ENCODE data around the gene CCR6. TPM values are rescaled to one million over a fixed set of nuclear protein-coding genes. Genes with fewer than 3 reads are reported as not detected.
"Not testable (repeated sequence)": the region's sequence is repeated elsewhere in the genome, so short reads cannot be mapped to it uniquely, and the experiment has no call there.

CCR6 gene
- total RNA-seq, 2 experiments from 2014 or later = 0.10 to 0.35 TPM

- H3K4me2 ChIP-seq (ENCODE audit: low read length); intact Hi-C loops (cut with micrococcal nuclease; ENCODE audit: unreplicated experiment); H3K36me3 ChIP-seq (ENCODE audit: insufficient read depth, low read length); H2AFZ ChIP-seq (ENCODE audit: low read length); H3K9me3 ChIP-seq (ENCODE audit: low read length); H3K27ac ChIP-seq (ENCODE audit: low read depth, low read length, poor library complexity, severe bottlenecking); H3K9me2 ChIP-seq (ENCODE audit: insufficient read depth, low read length); DNase-seq (ENCODE audit: low spot score); CTCF ChIA-PET (ENCODE audit: unreplicated experiment); POLR2A ChIA-PET; H3K79me2 ChIP-seq (ENCODE audit: insufficient read depth, low read depth, low read length); H3K4me3 ChIP-seq (ENCODE audit: low read depth, low read length, poor library complexity, severe bottlenecking); BruUV-seq (replicated peaks); H3K4me1 ChIP-seq (ENCODE audit: insufficient read depth, low read length, poor library complexity, severe bottlenecking); H4K20me1 ChIP-seq (ENCODE audit: insufficient read depth, low read length): not testable (repeated sequence)
These were observed 48.4 kb downstream of the CCR6 start for GRCh38 chr6:167171300-167171699.

GRCh38 chr6:167172011-167172410 is 49.1 kb downstream of the CCR6 start:
- H4K20me1 ChIP-seq (ENCODE audit: insufficient read depth, low read length); H3K4me1 ChIP-seq (ENCODE audit: insufficient read depth, low read length, poor library complexity, severe bottlenecking); intact Hi-C loops (cut with micrococcal nuclease; ENCODE audit: unreplicated experiment); POLR2A ChIA-PET; BruUV-seq (replicated peaks); H3K36me3 ChIP-seq (ENCODE audit: insufficient read depth, low read length); H3K79me2 ChIP-seq (ENCODE audit: insufficient read depth, low read depth, low read length); H3K9me3 ChIP-seq (ENCODE audit: low read length); DNase-seq (ENCODE audit: low spot score); H3K4me3 ChIP-seq (ENCODE audit: low read depth, low read length, poor library complexity, severe bottlenecking); H3K4me2 ChIP-seq (ENCODE audit: low read length); H3K9me2 ChIP-seq (ENCODE audit: insufficient read depth, low read length); H2AFZ ChIP-seq (ENCODE audit: low read length); H3K27ac ChIP-seq (ENCODE audit: low read depth, low read length, poor library complexity, severe bottlenecking); CTCF ChIA-PET (ENCODE audit: unreplicated experiment): not testable (repeated sequence)

GRCh38 chr6:167177271-167177670 is 54.4 kb downstream of the CCR6 start:
- H3K9me2 ChIP-seq (ENCODE audit: insufficient read depth, low read length); CTCF ChIA-PET (ENCODE audit: unreplicated experiment); H3K9me3 ChIP-seq (ENCODE audit: low read length); H3K36me3 ChIP-seq (ENCODE audit: insufficient read depth, low read length); H3K4me2 ChIP-seq (ENCODE audit: low read length); H3K4me1 ChIP-seq (ENCODE audit: insufficient read depth, low read length, poor library complexity, severe bottlenecking); POLR2A ChIA-PET; H4K20me1 ChIP-seq (ENCODE audit: insufficient read depth, low read length); intact Hi-C loops (cut with micrococcal nuclease; ENCODE audit: unreplicated experiment); H3K27ac ChIP-seq (ENCODE audit: low read depth, low read length, poor library complexity, severe bottlenecking); BruUV-seq (replicated peaks); H2AFZ ChIP-seq (ENCODE audit: low read length); H3K79me2 ChIP-seq (ENCODE audit: insufficient read depth, low read depth, low read length); H3K4me3 ChIP-seq (ENCODE audit: low read depth, low read length, poor library complexity, severe bottlenecking); DNase-seq (ENCODE audit: low spot score): not testable (repeated sequence)

- BruUV-seq (replicated peaks); H2AFZ ChIP-seq (ENCODE audit: low read length); DNase-seq (ENCODE audit: low spot score); CTCF ChIA-PET (ENCODE audit: unreplicated experiment); H3K4me1 ChIP-seq (ENCODE audit: insufficient read depth, low read length, poor library complexity, severe bottlenecking); intact Hi-C loops (cut with micrococcal nuclease; ENCODE audit: unreplicated experiment); H3K9me2 ChIP-seq (ENCODE audit: insufficient read depth, low read length); H3K4me3 ChIP-seq (ENCODE audit: low read depth, low read length, poor library complexity, severe bottlenecking); H3K27ac ChIP-seq (ENCODE audit: low read depth, low read length, poor library complexity, severe bottlenecking); H3K79me2 ChIP-seq (ENCODE audit: insufficient read depth, low read depth, low read length); H3K4me2 ChIP-seq (ENCODE audit: low read length); H3K36me3 ChIP-seq (ENCODE audit: insufficient read depth, low read length); H4K20me1 ChIP-seq (ENCODE audit: insufficient read depth, low read length); H3K9me3 ChIP-seq (ENCODE audit: low read length); POLR2A ChIA-PET: not testable (repeated sequence)
These were observed 56.2 kb downstream of the CCR6 start for GRCh38 chr6:167178896-167179655.

- H2AFZ ChIP-seq (ENCODE audit: low read length); DNase-seq (ENCODE audit: low spot score); H3K9me3 ChIP-seq (ENCODE audit: low read length); H3K4me3 ChIP-seq (ENCODE audit: low read depth, low read length, poor library complexity, severe bottlenecking); H3K27ac ChIP-seq (ENCODE audit: low read depth, low read length, poor library complexity, severe bottlenecking); CTCF ChIA-PET (ENCODE audit: unreplicated experiment); H4K20me1 ChIP-seq (ENCODE audit: insufficient read depth, low read length); H3K4me1 ChIP-seq (ENCODE audit: insufficient read depth, low read length, poor library complexity, severe bottlenecking); BruUV-seq (replicated peaks); H3K79me2 ChIP-seq (ENCODE audit: insufficient read depth, low read depth, low read length); H3K9me2 ChIP-seq (ENCODE audit: insufficient read depth, low read length); POLR2A ChIA-PET; H3K36me3 ChIP-seq (ENCODE audit: insufficient read depth, low read length); H3K4me2 ChIP-seq (ENCODE audit: low read length): not testable (repeated sequence)
- intact Hi-C loops (cut with micrococcal nuclease; ENCODE audit: unreplicated experiment) = loop anchor here (10.0 kb wide), 1 partner anchor 185 kb away; no protein-coding TSS in a partner anchor
These were observed 57.2 kb downstream of the CCR6 start for GRCh38 chr6:167180086-167180485.

GRCh38 chr6:167181351-167181750 is 58.5 kb downstream of the CCR6 start:
- H4K20me1 ChIP-seq (ENCODE audit: insufficient read depth, low read length); CTCF ChIA-PET (ENCODE audit: unreplicated experiment); BruUV-seq (replicated peaks); H3K9me3 ChIP-seq (ENCODE audit: low read length); H3K36me3 ChIP-seq (ENCODE audit: insufficient read depth, low read length); H3K4me2 ChIP-seq (ENCODE audit: low read length); H2AFZ ChIP-seq (ENCODE audit: low read length); H3K4me1 ChIP-seq (ENCODE audit: insufficient read depth, low read length, poor library complexity, severe bottlenecking); H3K9me2 ChIP-seq (ENCODE audit: insufficient read depth, low read length); H3K79me2 ChIP-seq (ENCODE audit: insufficient read depth, low read depth, low read length); H3K27ac ChIP-seq (ENCODE audit: low read depth, low read length, poor library complexity, severe bottlenecking); H3K4me3 ChIP-seq (ENCODE audit: low read depth, low read length, poor library complexity, severe bottlenecking); POLR2A ChIA-PET; DNase-seq (ENCODE audit: low spot score): not testable (repeated sequence)
- intact Hi-C loops (cut with micrococcal nuclease; ENCODE audit: unreplicated experiment) = loop anchor here (10.0 kb wide), 1 partner anchor 183 kb away; no protein-coding TSS in a partner anchor

All from OCI-LY7 (cell line).